GM21367 (cell line): ENCODE measurements around the gene ARHGAP15.

Experiments used
- ATAC-seq: cut with Tn5 transposase; IDR thresholded peaks from one replicate; pipeline ENCODE4 v1.9.1; 2021; ENCODE audit not compliant: unreplicated experiment

Gene ARHGAP15

GRCh38 chr2:143334837-143335236 is 205.6 kb downstream of the ARHGAP15 start:
- ATAC-seq: no peak

- no peak for ATAC-seq
These were observed 207.5 kb downstream of the ARHGAP15 start for GRCh38 chr2:143336719-143337210.

GRCh38 chr2:143341478-143341877 is 212.3 kb downstream of the ARHGAP15 start:
- no peak for ATAC-seq

GRCh38 chr2:143344780-143345179 is 215.6 kb downstream of the ARHGAP15 start:
- ATAC-seq: no peak

GRCh38 chr2:143345887-143346787 is 216.9 kb downstream of the ARHGAP15 start:
- ATAC-seq: no peak

- no peak for ATAC-seq
These were observed 218.1 kb downstream of the ARHGAP15 start for GRCh38 chr2:143347271-143347695.

- ATAC-seq: no peak
These were observed 218.7 kb downstream of the ARHGAP15 start for GRCh38 chr2:143347901-143348414.

GRCh38 chr2:143354050-143354750 is 225.0 kb downstream of the ARHGAP15 start:
- no peak for ATAC-seq

GRCh38 chr2:143355870-143356269 is 226.7 kb downstream of the ARHGAP15 start:
- ATAC-seq: no peak

GRCh38 chr2:143356336-143356735 is 227.1 kb downstream of the ARHGAP15 start:
- no peak for ATAC-seq

GRCh38 chr2:143356736-143357446 is 227.7 kb downstream of the ARHGAP15 start:
- ATAC-seq: no peak

- ATAC-seq: no peak
These were observed 228.7 kb downstream of the ARHGAP15 start for GRCh38 chr2:143357966-143358365.

- ATAC-seq: no peak
These were observed 232.1 kb downstream of the ARHGAP15 start for GRCh38 chr2:143361346-143361745.

- no peak for ATAC-seq
These were observed 242.4 kb downstream of the ARHGAP15 start for GRCh38 chr2:143371616-143372015.

GRCh38 chr2:143375384-143375880 is 246.2 kb downstream of the ARHGAP15 start:
- no peak for ATAC-seq

- ATAC-seq: no peak
These were observed 249.8 kb downstream of the ARHGAP15 start for GRCh38 chr2:143378996-143379395.

- no peak for ATAC-seq
These were observed 250.7 kb downstream of the ARHGAP15 start for GRCh38 chr2:143379955-143380354.

- no peak for ATAC-seq
These were observed 253.4 kb downstream of the ARHGAP15 start for GRCh38 chr2:143382573-143382972.

- ATAC-seq: no peak
These were observed 253.8 kb downstream of the ARHGAP15 start for GRCh38 chr2:143383016-143383415.

GRCh38 chr2:143384111-143384510 is 254.9 kb downstream of the ARHGAP15 start:
- ATAC-seq: no peak

- ATAC-seq: no peak
These were observed 261.0 kb downstream of the ARHGAP15 start for GRCh38 chr2:143390171-143390570.
